NCI-H526 (cell line): ENCODE data around the gene SMIM44.
A peak's percentile ranks its signal among the peaks of the same experiment; 100 is the strongest.
"Not testable (repeated sequence)": the region's sequence is repeated elsewhere in the genome, so short reads cannot be mapped to it uniquely, and the experiment has no call there.

Experiments
- DNase-seq, 2 experiments: peaks; one replicate each; lab custom pipeline; 2025; lab: John Stamatoyannopoulos, UW

The SMIM44 gene

DNA sequence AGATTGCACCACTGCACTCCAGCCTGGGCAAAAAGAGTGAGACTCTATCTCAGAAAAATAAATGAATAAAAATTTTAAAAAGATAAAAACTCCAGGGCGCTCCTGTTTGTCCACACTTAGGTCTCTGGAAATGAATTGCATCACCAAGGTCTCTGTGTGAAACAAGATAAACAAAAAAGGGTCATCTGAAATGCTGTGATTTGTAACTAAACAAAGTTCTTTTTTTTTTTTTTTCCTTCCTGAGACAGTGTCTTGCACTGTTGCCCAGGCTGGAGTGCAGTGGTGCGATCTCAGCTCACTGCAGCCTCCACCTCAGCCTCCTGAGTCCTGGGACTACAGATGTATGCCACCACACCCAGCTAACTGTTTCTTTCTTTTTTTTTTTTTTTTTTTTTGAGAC is 34.4 kb upstream of the SMIM44 start:
- DNase-seq = no peak

DNA sequence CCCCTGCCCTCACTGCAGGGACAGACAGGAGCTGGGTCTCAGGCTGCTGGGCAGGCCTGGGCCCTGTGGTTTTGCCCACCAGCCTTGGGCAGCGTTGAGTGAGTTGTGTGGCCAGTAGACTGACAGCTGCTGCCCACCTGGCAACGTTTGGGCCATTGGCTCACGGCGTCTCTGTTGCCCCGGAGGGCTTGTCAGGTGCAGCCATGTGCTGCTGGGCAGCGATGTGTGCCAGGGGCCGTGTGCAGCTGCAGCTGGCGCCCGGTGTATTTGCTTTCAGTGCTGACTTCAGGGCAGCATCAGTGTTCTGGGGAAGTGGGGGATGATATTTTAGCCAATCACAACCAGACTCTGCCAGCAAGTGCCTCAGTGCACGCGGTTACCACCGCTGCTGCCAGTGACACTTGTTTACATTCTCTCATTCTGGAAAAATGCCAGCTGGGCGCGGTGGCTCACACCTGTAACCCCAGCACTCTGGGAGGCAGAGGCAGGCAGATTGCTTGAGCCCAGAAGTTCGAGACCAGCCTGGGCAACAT is 33.5 kb upstream of the SMIM44 start:
- peak; percentile 42 to 62 for DNase-seq

DNA sequence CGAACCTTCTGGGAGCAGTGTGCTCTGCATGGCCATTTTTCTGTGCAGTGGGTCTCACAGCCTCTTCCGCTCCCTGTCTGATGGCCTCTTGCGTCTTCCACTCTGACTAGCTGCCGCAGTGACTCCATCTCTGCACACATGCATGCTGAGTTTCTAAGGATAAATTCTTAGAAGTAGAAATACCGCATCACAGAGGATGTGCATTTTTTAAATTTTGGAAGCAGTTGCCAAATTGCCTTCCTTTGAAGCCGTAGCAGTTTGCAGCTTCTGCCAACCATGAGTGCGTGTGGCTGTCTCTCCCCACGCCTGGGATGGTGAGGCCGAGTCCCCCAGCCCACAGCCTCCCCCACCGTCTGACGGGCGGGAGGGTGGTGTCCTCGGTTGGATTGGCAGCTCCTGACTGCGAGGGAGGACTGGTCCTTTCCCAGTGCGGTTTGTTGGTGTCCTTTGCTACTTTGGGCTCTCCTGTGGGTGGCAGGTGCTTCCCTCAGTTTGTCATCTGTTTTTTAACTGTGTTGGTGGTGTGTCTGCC is 32.7 kb upstream of the SMIM44 start:
- DNase-seq = no peak

DNA sequence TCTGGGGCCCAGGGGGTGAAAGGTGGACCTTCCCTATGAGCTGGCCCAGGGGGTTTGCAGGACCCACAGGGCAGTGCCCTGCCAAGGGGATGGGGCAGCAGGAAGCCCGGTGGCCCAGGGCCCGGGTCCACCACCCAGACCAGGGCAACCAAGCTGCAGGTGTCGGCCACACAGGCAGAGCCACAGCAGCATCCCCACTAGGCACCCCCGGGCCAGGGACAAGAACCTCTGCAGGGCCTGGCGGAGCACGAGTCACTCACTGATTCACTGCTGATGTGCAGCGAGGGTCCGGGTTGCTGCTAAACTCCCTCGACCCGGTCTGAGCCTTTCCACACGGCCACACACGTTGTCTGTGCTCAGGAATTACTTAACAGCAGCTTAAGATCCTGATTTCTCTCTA is 31.7 kb upstream of the SMIM44 start:
- no peak for DNase-seq

DNA sequence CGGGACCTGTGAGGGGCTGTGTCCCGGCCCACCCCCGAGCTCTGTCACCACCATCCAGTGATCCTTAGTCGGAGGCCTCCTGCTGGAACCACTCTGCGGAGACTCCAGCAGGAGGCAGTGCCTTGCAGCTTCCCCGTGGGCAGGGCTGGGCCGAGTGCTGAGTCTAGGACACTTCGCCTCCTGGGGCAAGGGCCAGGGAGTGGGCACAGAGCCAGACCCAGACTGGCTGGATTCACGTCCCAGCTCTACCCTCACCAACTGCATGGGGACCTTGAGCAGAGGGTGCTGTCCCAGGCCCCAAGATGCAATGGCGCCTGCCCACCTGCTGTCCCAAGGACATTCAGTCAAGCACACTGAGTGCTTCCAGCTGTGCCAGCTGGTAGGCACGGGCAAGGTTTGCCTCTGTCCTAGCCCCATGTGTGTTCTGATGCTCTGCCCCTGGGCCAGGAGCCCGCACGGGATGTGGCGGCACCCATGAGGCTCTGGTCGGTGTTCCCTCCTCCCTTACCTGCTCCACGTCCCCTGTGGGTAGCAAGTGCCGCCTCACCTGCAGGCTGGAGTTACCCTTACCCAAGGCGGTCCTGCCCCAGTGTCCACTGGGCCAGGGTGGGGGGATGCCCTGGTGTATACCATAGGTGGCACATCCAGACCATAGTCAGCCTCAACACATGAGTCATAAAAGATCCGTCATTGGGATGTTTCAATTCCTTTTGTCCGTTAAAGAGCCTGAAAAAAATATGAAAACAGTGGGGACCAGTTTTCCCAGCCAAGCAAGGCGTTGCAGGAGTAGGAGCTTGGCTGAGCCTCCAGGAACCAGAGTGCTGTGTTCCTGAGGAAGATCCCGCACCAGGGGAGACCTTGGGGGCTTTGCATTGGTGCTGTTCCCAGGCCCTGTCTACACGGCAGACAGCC is 30.2 kb upstream of the SMIM44 start:
- DNase-seq = no peak

DNA sequence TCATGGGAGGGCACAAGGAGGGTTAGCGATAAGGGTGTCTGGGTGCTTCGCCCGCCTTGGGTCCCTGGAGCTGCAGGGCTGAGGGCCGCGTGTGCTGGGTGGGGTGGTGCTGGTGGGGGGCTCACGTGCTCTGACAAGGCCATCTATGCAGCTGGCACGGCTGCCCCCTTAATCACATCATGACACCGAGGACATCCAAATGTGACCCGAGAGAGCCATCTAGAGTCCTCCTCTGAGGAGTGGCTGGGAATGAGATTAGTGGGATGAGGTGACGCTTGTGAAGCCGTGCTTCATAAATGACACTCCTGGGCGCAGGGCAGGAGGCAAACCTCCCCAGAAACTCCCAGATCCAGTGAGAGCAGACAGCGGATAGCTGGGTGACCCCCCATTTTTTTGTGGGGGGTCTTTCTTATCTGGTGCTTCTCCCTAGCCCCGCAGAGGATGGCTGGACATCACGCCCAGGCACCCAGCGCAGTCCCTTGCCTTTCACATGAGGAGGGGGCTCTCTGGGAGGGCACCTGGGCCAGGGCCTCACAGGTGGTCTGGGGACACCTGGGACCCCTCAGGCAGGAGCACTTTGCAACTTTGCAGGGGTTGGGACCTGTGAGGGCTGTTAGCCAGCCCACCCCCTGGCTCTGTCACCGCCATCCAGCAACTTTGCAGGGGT is 29.5 kb upstream of the SMIM44 start:
- no peak for DNase-seq

DNA sequence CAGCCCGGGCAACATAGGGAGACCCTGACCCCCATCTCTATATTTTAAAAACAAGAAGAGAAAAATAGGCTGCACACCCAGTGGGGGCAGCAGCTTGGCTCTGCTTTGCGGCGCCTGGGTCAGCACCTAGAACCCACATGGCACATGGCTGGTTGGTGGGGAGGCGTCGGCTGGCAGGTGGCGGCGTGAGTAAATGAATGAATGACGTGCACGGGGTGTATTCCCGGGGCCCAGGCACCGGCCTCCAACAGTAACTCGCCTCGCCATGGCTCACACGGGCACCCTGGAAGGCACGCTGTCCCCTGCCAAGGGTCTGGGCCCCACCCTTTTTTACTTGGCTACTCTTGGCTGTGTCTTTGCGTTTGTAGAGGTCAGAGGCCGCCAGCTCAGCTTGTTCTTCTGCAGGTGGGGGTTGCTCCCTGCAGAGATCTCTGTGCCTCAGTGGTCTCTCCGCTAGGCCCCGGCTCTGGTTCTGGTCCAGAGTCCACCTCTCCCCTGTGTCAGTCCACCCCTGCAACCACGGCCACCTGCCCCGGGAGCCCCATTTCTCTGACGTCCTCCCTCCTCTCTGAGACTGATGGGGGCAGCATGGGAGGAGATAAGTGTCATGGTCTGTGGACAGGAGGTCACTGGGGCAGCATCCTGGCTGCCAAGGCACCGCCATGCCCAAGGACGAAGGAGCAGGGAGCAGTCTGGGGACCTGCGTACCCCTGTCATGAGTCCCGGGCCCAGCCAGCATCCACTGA is 28.4 kb upstream of the SMIM44 start:
- no peak for DNase-seq

DNA sequence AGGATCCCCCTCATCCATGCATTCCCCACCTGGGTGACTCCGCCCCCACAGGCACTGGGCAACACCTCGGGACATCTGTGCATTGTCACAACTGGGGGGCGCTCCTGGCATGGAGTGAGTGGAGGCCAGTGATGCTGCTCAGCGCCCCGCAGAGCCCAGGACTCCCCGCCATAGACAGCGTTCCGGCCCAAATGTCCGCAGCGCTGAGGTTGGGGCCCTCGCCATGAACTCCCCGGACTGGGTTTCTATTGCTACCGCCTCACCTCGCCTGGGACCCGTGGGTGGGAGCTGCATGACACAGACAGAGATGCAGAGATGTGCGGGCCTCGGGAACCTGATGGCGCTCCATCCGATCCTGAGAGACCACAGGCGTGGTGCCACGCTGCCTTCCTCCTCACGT is 27.5 kb upstream of the SMIM44 start:
- DNase-seq = no peak

DNA sequence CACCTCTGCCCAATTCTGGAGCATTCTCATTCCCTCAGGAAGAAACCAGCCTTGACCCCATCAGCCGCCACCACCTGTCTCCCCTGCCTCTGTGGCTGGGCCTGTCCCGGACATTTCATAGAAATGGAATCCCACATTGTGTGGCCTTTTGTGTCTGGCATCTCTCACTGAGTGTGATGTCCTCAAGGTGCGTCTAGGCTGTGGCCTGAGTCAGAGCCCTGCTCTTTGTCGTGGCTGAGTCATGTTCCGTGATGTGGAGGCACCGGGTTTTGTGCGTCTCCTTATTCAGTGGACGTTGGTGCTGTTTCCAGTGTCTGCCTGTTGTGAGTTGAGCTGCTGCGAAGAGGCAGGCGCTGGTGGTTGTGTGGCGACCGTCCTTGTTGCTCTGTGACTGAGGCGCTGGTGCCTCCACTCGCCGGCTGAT is 26.3 kb upstream of the SMIM44 start:
- no peak for DNase-seq

DNA sequence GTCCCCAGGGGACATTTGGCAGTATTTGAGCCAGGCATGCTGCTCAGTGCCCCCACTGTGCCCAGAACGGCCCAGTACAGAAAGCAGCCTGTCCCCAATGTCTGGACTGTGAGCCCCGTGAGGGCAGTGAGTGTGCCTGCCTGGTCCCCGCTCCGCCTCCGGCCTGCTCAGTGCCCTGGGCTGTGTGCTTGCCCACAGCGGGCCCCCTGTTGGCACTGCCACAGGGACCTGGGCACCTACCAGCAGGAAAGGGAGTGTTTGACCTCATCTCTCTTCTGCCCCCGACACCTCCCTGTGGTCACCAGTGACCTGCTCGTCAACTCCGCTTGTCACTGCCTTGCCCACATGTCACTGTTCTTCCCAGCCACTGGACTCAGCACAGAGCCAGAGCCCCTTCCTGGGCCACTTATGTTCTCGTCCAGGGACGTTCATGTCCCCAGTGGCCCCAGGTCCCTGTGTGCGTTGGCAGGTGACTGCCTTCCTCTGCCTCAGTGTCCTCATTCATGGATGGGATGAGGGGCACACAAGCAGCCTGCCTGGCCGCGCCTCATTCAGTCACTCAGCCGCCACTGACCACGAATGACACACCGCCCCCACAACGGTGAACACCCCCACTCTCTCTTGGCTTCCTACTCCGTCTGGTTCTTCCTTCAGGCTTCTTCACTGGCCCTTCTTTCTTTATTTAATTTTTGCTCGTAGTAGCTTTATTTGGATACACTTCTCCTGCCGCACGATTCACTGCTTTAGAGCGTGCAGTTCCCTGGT is 25.7 kb upstream of the SMIM44 start:
- DNase-seq = no peak

DNA sequence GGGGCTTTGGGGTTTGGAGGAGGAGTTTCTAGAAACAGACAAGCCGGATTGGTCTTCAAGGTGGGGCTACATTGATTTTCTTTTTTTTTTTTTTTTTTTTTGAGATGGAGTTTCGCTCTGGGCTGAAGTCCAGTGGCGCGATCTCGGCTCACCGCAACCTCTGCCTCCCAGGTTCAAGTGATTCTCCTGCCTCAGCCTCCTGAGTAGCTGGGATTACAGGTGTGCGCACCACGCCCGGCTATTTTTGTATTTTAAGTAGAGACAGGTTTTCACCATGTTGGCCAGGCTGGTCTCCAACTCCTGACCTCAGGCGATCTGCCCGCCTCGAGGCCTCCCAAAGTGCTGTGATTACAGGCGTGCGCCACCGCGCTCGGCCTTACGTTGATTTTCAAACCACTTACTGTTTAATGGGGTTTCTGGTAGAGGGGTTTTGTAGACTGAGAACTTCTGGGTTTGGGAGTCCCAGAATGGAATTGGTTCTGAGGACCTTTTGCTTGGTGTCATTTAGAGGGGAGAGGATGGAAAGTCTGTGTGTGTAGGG is 24.9 kb upstream of the SMIM44 start:
- DNase-seq = not testable (repeated sequence)

DNA sequence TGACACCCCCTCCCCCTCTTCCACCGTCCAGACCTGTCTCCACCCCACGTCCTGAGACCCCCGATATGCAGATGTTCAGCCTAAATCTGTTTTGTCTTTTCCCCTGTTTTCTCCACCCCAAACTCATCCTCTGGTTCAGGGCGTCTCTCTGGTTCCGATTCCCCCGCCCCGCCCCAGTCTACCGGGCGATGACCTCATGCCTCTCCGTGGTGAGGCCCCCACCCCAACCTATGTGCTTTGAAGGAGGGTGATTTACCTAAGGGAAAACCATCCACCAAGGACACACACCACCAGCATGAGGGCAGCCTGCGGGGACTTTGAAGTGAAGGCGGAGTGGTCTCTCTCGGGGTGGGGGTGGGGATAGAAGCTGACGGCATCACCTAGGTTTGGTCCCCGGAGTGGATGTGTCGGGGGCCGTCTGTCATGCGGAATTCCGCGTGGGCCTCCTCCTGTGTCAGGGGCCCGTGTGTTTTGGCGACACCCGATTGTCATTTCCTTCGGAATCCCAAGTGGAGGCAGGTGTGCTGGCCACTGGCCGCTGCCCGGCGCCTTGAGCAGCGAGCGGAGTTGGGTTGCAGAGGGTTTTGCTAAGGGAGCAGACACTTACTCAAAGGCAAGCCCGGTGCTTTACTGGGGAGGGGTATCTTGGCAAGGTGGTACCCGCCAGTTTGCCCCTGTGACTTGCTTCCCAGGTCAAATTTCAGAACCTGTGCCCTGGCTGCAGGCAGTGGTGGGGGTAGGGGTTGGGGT is 24.3 kb upstream of the SMIM44 start:
- peak in 1 of 2 experiments; percentile 28 for DNase-seq

DNA sequence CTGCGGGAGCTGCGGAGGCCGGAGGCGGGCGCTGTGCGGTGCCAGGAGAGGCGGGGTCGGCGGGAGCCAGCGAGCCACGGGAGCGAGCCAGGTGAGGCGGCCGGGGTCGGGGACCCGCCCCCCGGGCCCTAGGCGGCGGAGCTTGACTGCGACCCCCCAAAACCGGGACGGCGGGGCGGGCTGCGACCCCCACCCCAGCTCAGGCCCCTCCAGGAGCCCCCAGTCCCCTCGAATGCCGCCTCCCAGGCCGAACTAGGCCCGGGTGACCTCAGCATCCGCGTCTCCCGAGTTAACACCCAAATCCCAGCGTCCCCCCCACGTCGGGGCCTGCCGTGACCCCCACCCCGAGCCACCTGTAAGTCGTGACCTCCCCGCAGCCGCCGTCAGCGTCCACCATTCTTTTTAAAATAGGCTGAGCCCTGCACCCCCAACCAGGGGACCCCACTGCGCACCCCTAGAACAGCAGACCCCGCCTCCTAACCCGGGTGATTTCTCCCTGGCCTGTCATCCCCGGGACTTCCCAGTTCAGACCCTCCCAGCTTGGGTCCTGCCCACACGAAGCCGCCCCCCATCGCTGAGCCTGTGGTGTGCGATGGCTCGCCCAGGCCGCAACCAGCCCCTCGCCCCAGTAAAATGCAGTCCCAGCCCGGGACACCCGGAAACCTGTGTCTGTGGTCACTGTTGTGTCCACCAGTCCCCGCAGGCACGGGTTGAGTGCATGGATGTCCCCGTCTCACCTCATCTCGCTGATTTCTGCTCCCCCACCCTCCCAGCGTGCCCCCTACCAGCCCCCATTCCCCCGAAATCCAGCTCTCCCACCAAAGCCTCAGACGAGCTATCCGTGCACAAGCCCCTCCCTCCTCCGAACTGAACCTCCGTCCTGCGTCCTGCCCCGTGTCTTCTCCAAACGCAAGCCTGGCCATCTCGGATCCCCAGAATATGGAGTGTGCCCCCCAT is 23.4 kb upstream of the SMIM44 start:
- DNase-seq = peak in 1 of 2 experiments; percentile 28

DNA sequence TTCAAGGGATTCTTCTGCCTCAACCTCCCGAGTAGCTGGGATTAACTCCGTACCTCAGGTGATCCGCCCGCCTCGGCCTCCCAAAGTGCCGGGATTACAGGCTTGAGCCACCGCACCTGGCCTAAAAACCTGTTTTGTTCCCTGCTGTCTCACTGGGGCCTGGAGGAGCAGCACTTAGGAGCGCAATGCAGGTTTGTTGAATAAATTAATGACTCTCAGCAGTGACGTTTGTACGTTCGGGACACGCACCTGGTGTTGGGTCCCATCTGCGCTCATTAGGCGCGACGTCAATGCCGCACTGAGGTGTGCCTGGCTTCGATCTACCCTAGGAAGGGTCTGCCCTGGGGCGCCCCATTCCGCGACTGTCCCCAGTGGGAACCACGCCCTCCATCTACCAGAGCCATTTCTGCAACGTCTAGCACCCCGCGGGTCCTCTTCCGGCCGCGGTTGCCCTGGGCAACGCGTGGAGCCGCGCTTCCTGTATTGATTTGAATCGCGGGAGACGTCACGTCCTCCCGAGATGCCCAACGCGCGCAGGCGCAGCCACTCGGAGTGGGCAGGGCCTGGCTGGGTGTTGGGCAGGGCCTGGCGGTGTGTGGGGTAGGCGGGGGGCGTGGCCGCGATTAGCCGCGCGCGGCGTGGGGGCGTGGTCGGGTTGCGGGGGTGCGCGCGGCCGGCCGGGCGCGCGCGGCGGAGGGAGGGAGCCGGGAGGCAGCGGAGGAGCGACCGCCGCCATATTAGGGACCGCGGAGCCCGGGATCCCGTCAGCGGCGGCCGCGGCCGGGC is 22.6 kb upstream of the SMIM44 start, which contains the start of gene FZR1:
Gene FZR1 (plus strand): TSS at position 714 of the 786 bp plus-strand sequence. CDS start 16,679 bp downstream, outside the sequence.
- peak; percentile 89 to 97 for DNase-seq

DNA sequence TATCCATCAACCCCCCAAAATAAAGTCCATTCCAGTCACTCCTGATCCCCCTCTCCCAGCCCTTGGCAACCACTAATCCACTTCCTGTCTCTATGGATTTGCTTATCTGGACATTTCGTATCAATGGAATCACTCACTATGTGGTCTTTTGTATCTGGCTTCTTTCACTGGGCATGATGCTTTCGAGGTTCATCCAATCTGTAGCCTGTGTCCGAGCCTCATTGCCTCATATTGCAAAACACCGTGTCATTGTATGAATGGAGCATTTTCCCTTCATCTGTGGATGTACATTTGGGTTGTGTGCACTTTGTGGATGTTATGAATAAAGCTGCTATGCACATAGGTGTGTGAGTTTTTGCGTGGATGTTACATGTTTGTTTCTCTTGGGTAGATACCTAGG is 21.5 kb upstream of the SMIM44 start:
- DNase-seq = no peak

DNA sequence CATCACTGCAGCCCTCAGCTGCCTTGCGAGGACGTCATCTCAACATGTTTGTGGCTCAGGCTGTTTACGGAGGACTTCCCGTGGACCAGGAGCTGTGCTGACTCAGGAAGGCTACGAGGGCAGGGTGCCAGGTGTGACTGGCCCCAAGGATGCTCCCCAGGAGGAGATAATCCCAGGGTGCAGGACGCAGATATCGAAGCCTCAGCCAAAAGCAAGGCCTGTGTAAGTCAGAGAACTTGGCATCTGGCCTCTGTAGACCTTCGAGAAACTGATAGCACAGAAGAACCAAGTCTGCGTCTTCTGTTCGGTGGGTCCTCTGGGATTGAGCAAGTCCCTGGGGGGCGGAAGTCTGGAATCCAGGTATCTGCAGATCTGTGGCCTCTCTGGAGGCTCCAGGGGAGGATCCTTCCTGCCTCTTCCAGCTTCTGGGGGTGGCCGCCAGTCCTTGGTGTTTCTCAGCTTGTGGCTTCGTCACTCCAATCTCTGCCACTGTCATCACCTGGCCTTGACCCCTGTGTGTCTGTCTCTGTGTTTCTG is 19.9 kb upstream of the SMIM44 start:
- no peak for DNase-seq

DNA sequence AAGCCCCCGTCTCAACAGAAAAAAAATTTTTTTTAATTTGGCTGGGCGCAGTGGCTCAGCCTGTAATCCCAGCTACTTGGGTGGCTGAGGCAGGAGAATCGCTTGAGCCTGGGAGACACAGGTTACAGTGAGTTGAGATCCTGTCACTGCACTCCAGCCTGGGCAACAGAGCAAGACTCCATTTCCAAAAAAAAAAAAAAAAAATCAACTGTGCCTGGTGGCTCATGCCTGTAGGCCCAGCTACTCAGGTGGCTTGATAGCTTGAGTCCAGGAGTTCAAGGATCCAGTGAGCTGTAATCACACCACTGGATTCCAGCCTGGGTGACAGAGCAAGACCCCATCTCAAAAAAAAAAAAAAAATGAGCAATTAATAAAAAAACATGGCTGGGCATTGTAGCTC is 18.5 kb upstream of the SMIM44 start:
- DNase-seq = no peak
